Neuron (in vitro differentiated cells): ENCODE data around the gene IREB2.
"Not testable (repeated sequence)": the region's sequence is repeated elsewhere in the genome, so short reads cannot be mapped to it uniquely, and the experiment has no call there.

ENCODE experiments used
- H2AFZ ChIP-seq: one replicate; pipeline ENCODE4 v1.6.1; 2013; ENCODE audit warnings: low read depth, mild to moderate bottlenecking, inconsistent platforms, low read length, moderate library complexity
- H3K27me3 ChIP-seq: one replicate; pipeline ENCODE4 v1.6.1; 2013; ENCODE audit warnings: low read length; ENCODE audit not compliant: insufficient read depth
- H3K36me3 ChIP-seq: one replicate; pipeline ENCODE4 v1.6.1; 2013; ENCODE audit warnings: low read length; ENCODE audit not compliant: insufficient read depth
- H3K4me1 ChIP-seq: one replicate; pipeline ENCODE4 v1.6.1; 2013; ENCODE audit warnings: low read length; ENCODE audit not compliant: insufficient read depth
- H3K4me3 ChIP-seq: 2 replicates; pipeline ENCODE4 v1.5.1; 2013; ENCODE audit warnings: mild to moderate bottlenecking, low read length, moderate library complexity
- H3K9me3 ChIP-seq: one replicate; pipeline ENCODE4 v1.6.1; 2013; ENCODE audit warnings: low read length

IREB2 gene

GRCh38 chr15:78501857-78502256 is 63.8 kb downstream of the IREB2 start:
- no peaks in the 10 kb centered on the region for H3K27me3 ChIP-seq
- H3K4me1 ChIP-seq: no peaks in the 10 kb centered on the region
- peaks cover 2% of the 10 kb centered on the region for H3K9me3 ChIP-seq
- no peak overlapping the region for H3K4me3 ChIP-seq
- peaks cover 41% of the 10 kb centered on the region for H3K36me3 ChIP-seq
- no peak overlapping the region for H2AFZ ChIP-seq

- Histone ChIP-seq H3K9me3 (peaks cover 2% of the 10 kb centered on the region), H3K36me3 (peaks cover 34% of the 10 kb centered on the region), H3K27me3 (no peaks in the 10 kb centered on the region), H3K4me1 (no peaks in the 10 kb centered on the region), H3K4me3 (no peak overlapping the region), H2AFZ (no peak overlapping the region)
Observed at GRCh38 chr15:78502641-78503040, 64.6 kb downstream of the IREB2 start.

- H3K4me3 ChIP-seq: peak within 1 kb of the TSS; percentile 76
- peaks cover 10% of the 10 kb centered on the region for H3K27me3 ChIP-seq
- H2AFZ ChIP-seq: peak within 1 kb of the TSS; percentile 91
- H3K4me1 ChIP-seq: peaks cover 2% of the 10 kb centered on the region
- H3K9me3 ChIP-seq: no peaks in the 10 kb centered on the region
- H3K36me3 ChIP-seq: no peaks in the 10 kb centered on the region
Observed at GRCh38 chr15:78506971-78507830, 69.2 kb downstream of the IREB2 start, which contains the start of gene HYKK. Gene HYKK (plus strand): TSS chr15:78507577. CDS start chr15:78513089, 5,512 bp downstream.

- Histone ChIP-seq H3K4me1 (peaks cover 2% of the 10 kb centered on the region), H3K27me3 (peaks cover 10% of the 10 kb centered on the region), H3K9me3 (no peaks in the 10 kb centered on the region), H2AFZ (peak overlapping the region; percentile 91), H3K4me3 (peak overlapping the region; percentile 76), H3K36me3 (no peaks in the 10 kb centered on the region)
Observed at GRCh38 chr15:78507831-78508160, 69.8 kb downstream of the IREB2 start.

GRCh38 chr15:78508272-78508671 is 70.3 kb downstream of the IREB2 start:
- H3K4me1 ChIP-seq: peaks cover 2% of the 10 kb centered on the region
- H3K27me3 ChIP-seq: peaks cover 10% of the 10 kb centered on the region
- no peaks in the 10 kb centered on the region for H3K36me3 ChIP-seq
- peak overlapping the region; percentile 91 for H2AFZ ChIP-seq
- peak overlapping the region; percentile 76 for H3K4me3 ChIP-seq
- no peaks in the 10 kb centered on the region for H3K9me3 ChIP-seq

GRCh38 chr15:78509726-78510312 is 71.8 kb downstream of the IREB2 start:
- Histone ChIP-seq H3K27me3 (peaks cover 10% of the 10 kb centered on the region), H3K4me1 (peaks cover 2% of the 10 kb centered on the region), H3K36me3 (no peaks in the 10 kb centered on the region), H2AFZ (no peak overlapping the region), H3K9me3 (no peaks in the 10 kb centered on the region), H3K4me3 (no peak overlapping the region)

- H3K36me3 ChIP-seq, H3K4me1 ChIP-seq, H2AFZ ChIP-seq, H3K4me3 ChIP-seq, H3K9me3 ChIP-seq, H3K27me3 ChIP-seq: not testable (repeated sequence)
Observed at GRCh38 chr15:78520035-78520434, 82.0 kb downstream of the IREB2 start.

GRCh38 chr15:78524230-78524629 is 86.2 kb downstream of the IREB2 start:
- no peaks in the 10 kb centered on the region for H3K27me3 ChIP-seq
- no peak overlapping the region for H3K4me3 ChIP-seq
- H3K4me1 ChIP-seq: no peaks in the 10 kb centered on the region
- no peaks in the 10 kb centered on the region for H3K36me3 ChIP-seq
- no peak overlapping the region for H2AFZ ChIP-seq
- H3K9me3 ChIP-seq: peaks cover 6% of the 10 kb centered on the region

- H3K27me3 ChIP-seq: no peaks in the 10 kb centered on the region
- no peaks in the 10 kb centered on the region for H3K36me3 ChIP-seq
- no peaks in the 10 kb centered on the region for H3K4me1 ChIP-seq
- H3K9me3 ChIP-seq: peaks cover 6% of the 10 kb centered on the region
- H3K4me3 ChIP-seq: no peak overlapping the region
- H2AFZ ChIP-seq: no peak overlapping the region
Observed at GRCh38 chr15:78527325-78527724, 89.3 kb downstream of the IREB2 start.

- H3K36me3 ChIP-seq: no peaks in the 10 kb centered on the region
- H3K9me3 ChIP-seq: no peaks in the 10 kb centered on the region
- H3K4me1 ChIP-seq: peaks cover 4% of the 10 kb centered on the region
- no peak overlapping the region for H3K4me3 ChIP-seq
- H2AFZ ChIP-seq: peak overlapping the region; percentile 33
- no peaks in the 10 kb centered on the region for H3K27me3 ChIP-seq
Observed at GRCh38 chr15:78533331-78533730, 95.3 kb downstream of the IREB2 start.

GRCh38 chr15:78536134-78536533 is 98.1 kb downstream of the IREB2 start:
- H3K36me3 ChIP-seq: no peaks in the 10 kb centered on the region
- no peak overlapping the region for H3K4me3 ChIP-seq
- no peaks in the 10 kb centered on the region for H3K27me3 ChIP-seq
- no peak overlapping the region for H2AFZ ChIP-seq
- no peaks in the 10 kb centered on the region for H3K9me3 ChIP-seq
- peaks cover 10% of the 10 kb centered on the region for H3K4me1 ChIP-seq

GRCh38 chr15:78537266-78537905 is 99.4 kb downstream of the IREB2 start:
- Histone ChIP-seq H3K27me3 (no peaks in the 10 kb centered on the region), H3K4me1 (peaks cover 22% of the 10 kb centered on the region), H3K4me3 (no peak overlapping the region), H2AFZ (no peak overlapping the region), H3K36me3 (peaks cover 6% of the 10 kb centered on the region), H3K9me3 (no peaks in the 10 kb centered on the region)

GRCh38 chr15:78538358-78538757 is 100.3 kb downstream of the IREB2 start:
- Histone ChIP-seq H3K36me3 (peaks cover 15% of the 10 kb centered on the region), H3K9me3 (no peaks in the 10 kb centered on the region), H3K4me1 (peaks cover 26% of the 10 kb centered on the region), H3K4me3 (no peak overlapping the region), H2AFZ (no peak overlapping the region), H3K27me3 (no peaks in the 10 kb centered on the region)
